Activated CD4-positive, CD25-positive, alpha-beta regulatory T cell treated with anti-CD3 and anti-CD28 coated beads, Interleukin-2, amount 50 U/mL, for 72 hours (primary cell): Measurements from ENCODE around the gene REXO5.
"Not testable (repeated sequence)": the region's sequence is repeated elsewhere in the genome, so short reads cannot be mapped to it uniquely, and the experiment has no call there.

Experiments
- DNase-seq: peaks from one replicate; pipeline ENCODE4 v3.0.0; 2021

Gene REXO5, protein sequence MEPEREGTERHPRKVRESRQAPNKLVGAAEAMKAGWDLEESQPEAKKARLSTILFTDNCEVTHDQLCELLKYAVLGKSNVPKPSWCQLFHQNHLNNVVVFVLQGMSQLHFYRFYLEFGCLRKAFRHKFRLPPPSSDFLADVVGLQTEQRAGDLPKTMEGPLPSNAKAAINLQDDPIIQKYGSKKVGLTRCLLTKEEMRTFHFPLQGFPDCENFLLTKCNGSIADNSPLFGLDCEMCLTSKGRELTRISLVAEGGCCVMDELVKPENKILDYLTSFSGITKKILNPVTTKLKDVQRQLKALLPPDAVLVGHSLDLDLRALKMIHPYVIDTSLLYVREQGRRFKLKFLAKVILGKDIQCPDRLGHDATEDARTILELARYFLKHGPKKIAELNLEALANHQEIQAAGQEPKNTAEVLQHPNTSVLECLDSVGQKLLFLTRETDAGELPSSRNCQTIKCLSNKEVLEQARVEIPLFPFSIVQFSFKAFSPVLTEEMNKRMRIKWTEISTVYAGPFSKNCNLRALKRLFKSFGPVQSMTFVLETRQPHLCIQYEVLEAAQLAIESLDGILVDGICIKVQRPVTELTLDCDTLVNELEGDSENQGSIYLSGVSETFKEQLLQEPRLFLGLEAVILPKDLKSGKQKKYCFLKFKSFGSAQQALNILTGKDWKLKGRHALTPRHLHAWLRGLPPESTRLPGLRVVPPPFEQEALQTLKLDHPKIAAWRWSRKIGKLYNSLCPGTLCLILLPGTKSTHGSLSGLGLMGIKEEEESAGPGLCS

DNA sequence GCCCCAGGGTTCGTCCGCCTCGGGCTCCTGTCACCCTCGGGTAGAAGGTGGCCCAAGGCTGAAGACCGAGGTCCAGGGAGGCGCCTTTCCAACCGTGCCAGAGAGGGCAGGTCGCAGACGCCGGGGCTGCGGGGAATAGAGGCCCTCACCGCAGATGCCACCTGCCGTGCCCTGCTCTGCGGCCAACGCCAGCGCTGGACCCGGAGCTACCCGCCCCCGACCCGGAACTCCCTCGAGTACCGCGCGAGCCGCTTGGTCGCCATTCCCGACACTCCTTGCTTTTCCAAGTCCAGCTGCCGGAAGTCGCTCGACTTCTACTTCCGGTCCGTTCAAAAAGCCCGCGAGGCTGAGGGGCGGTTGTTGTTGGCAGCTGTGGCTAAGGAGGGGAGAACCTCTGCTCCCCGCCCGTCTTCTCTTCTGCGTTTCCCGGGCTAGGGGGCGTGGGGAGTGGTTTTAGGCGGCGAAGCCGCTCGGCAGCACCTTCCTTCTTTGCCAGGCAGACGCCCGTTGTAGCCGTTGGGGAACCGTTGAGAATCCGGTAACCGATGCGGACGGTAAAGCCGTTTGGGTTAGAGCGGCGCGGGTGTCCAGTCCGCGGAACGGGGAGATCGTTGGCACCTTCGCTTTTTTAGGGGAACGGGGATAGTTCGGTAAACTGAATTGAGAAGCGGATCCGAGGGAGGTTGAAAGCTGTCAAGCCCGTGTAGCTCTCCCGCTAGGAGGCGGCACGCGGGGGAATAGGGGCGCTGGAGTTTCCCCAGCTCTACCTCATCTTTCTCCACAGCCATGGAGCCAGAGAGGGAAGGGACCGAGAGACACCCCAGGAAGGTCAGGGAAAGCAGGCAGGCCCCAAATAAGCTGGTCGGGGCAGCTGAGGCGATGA, at the start of gene REXO5, which contains the start of gene ERI2:
REXO5 (plus strand) TSS at position 360 of the 883 bp plus-strand sequence; CDS start at position 787, 427 bp downstream.
ERI2 (minus strand) TSS at position 305 of the 883 bp plus-strand sequence; CDS start at position 263, 42 bp downstream.
- DNase-seq: peak; percentile 74

GRCh38 chr16:20760346-20760745, 46.0 kb upstream of the REXO5 start:
- DNase-seq: no peak

DNA sequence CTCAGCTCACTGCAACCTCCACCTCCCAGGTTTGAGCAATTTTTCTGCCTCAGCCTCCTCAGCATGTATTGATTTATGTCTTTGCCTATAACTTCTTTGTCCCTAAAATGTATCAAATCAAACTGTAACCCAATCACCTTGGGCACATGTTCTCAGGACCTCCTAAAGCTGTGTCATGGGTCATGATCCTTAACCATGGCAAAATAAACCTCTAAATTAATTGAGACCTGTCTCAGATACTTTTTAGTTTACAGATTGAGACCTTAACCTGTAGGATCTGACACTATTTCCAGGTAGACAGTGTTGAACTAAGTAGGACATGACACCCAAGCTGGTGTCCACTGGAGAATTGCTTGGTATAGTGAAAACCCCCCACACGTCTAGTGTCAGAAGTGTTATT, 45.2 kb upstream of the REXO5 start:
- DNase-seq: no peak

- no peak for DNase-seq
Observed at GRCh38 chr16:20762404-20763123, 43.8 kb upstream of the REXO5 start.

GRCh38 chr16:20763461-20764232, 42.7 kb upstream of the REXO5 start, which contains the start of gene ACSM3:
Gene ACSM3 (plus strand): TSS chr16:20764014. CDS start chr16:20770035, 6,021 bp downstream.
- peak; percentile 52 for DNase-seq

GRCh38 chr16:20764448-20764847, 41.9 kb upstream of the REXO5 start:
- DNase-seq: not testable (repeated sequence)

- no peak for DNase-seq
Observed at GRCh38 chr16:20765732-20766131, 40.6 kb upstream of the REXO5 start.

DNA sequence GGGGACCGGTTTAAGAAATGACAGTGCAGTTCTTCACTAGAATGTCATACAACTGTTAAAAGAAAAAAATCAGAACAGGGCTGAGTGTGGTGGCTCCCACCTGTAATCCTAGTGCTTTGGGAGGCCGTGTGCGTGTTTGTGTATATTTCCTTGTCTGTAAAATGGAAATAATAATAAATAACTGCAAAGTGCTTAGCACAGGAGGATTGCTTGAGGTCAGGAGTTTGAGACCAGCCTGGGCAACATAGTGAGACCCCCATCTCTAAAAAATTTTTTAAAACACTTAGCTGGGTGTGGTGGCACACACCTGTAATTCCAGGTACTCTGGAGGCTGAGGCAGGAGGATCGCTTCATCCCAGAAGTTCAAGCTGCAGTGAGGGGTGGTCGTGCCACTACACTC, 40.0 kb upstream of the REXO5 start:
- DNase-seq: no peak

GRCh38 chr16:20767577-20767976, 38.8 kb upstream of the REXO5 start:
- DNase-seq: no peak

- no peak for DNase-seq
Observed at GRCh38 chr16:20768121-20768520, 38.2 kb upstream of the REXO5 start.

GRCh38 chr16:20768818-20769217, 37.5 kb upstream of the REXO5 start:
- DNase-seq: no peak

- no peak for DNase-seq
Observed at GRCh38 chr16:20773679-20774078, 32.6 kb upstream of the REXO5 start.

GRCh38 chr16:20774703-20775362, 31.5 kb upstream of the REXO5 start:
- DNase-seq: peak; percentile 45

DNA sequence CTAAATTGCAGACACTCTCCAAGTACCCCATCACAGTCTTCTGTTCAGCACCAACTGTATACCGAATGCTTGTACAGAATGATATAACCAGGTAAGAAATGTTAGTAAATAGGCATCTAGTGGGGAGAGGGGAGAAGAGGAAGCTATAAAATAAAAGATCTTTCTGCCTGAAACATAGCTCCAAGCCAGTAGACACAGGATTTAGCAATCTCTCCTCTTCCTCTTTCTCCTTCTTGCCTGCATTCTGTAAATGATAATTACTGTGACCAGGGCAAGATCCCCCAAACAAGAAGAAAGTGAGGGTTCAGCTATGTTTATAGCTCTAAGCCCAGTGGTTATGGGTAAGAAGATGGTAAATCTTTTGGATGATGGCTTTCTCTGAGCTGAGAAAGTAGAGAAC, 24.6 kb upstream of the REXO5 start:
- no peak for DNase-seq

- no peak for DNase-seq
Observed at GRCh38 chr16:20782470-20782869, 23.9 kb upstream of the REXO5 start.

GRCh38 chr16:20784204-20784603, 22.1 kb upstream of the REXO5 start:
- no peak for DNase-seq

GRCh38 chr16:20789130-20789529, 17.2 kb upstream of the REXO5 start:
- DNase-seq: no peak

DNA sequence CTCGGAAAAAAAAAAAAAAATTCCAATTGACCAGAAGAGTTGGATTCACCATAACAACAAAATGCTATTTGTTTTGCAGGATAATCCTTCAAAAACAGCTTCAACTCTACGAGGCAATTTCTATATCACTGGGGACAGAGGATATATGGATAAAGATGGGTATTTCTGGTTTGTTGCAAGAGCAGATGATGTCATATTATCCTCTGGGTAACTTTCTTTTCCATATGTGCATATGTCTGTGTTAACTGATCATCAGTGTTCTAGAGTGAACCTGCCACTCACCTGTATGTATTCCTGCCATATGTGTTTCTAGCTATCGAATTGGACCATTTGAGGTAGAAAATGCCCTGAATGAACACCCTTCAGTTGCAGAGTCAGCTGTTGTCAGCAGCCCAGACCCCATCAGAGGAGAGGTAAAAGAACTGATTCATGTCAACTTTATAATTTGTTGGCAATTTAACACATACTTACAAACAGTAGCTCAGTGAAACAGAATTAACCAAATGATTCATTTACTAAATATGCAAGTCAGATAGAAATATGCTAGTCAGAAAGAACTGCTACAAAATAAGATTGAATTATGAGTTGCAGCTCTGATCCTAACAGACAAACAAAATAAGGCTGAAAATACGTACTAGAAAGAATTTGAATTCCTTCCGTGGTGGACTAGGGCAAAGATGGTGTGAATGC, 14.3 kb upstream of the REXO5 start:
- no peak for DNase-seq

DNA sequence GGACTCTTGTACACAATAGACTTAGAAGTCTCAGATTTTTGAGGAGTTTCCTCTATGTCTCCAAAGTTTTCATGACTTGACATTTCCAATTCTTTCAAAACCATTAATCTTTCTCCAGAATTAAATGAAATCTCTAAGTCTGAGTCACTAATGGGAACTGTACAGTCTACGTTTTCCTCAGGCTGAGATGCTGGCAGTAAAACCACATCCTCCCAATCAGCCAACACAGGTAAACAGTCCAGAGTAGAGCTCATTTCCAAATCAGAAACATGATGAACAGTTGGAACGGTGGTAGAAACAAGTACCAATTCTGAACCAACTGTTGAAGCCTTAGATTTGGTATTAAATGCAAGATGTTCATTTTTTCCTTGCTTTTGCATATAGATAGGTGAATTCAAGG, 8.0 kb upstream of the REXO5 start:
- no peak for DNase-seq

DNA sequence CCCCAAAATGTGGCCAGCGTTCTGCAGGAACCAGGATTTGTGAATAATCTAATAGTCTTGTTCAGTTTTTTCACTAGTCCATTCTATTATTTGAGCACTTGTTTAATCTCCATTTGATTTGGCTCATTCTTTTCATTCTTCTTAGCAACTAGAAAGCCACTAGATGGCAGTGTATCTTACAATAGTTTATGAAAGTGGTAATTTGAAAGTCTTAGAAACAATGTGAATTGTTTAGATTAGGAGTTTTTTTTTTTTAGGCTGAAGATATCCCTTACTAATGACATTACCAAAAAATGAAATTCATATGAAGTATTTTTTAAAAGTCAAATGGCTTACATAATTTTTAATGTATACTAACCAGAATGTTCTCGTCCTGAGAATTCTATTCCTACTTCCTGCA, 6.7 kb upstream of the REXO5 start:
- no peak for DNase-seq
